Measurements from ENCODE around the gene FKBP2.
A peak's percentile ranks its signal among the peaks of the same experiment; 100 is the strongest.

Gene FKBP2

GRCh38 chr11:64230985-64231365, 9.9 kb upstream of the FKBP2 start:
- H3K27ac ChIP-seq, result peak overlapping the region; percentile 78
- TF ChIP-seq CTCF (conservative IDR thresholded peaks at IDR 0.05) (no peak), ZFX (IDR thresholded peaks at IDR 0.05) (no peak)

GRCh38 chr11:64231546-64231945, 9.3 kb upstream of the FKBP2 start:
- TF ChIP-seq ZFX (IDR thresholded peaks at IDR 0.05) (no peak), CTCF (conservative IDR thresholded peaks at IDR 0.05) (no peak)
- no peak overlapping the region for H3K27ac ChIP-seq

GRCh38 chr11:64232182-64232966, 8.5 kb upstream of the FKBP2 start:
- no peak overlapping the region for H3K27ac ChIP-seq
- TF ChIP-seq ZFX (IDR thresholded peaks at IDR 0.05), result no peak
- no peak for TF ChIP-seq CTCF (conservative IDR thresholded peaks at IDR 0.05)

- TF ChIP-seq ZFX (IDR thresholded peaks at IDR 0.05), result no peak
- no peak for TF ChIP-seq CTCF (conservative IDR thresholded peaks at IDR 0.05)
- H3K27ac ChIP-seq, result no peak overlapping the region
These were observed 8.0 kb upstream of the FKBP2 start for GRCh38 chr11:64232967-64233315.

GRCh38 chr11:64233913-64234586, 6.8 kb upstream of the FKBP2 start, which contains the start of gene VEGFB:
TSS of gene VEGFB (plus strand) at chr11:64234584. CDS start at chr11:64234834, 250 bp downstream.
- peak within 1 kb of the TSS; percentile 47 for H3K27ac ChIP-seq
- no peak for TF ChIP-seq CTCF (conservative IDR thresholded peaks at IDR 0.05)
- TF ChIP-seq ZFX (IDR thresholded peaks at IDR 0.05), result no peak

- TF ChIP-seq ZFX (IDR thresholded peaks at IDR 0.05), result no peak
- no peak for TF ChIP-seq CTCF (conservative IDR thresholded peaks at IDR 0.05)
- H3K27ac ChIP-seq, result peak overlapping the region; percentile 47
These were observed 6.1 kb upstream of the FKBP2 start for GRCh38 chr11:64234647-64235379.
